Nephron (organoid): ENCODE data around the gene EEF1AKMT2.

Source experiments
- H3K27ac Mint-ChIP-seq, 3 experiments: 2 replicates each; pipeline ENCODE4 v1.8.0; 2020; ENCODE audit warnings: mixed read lengths in 3 of 3, mild to moderate bottlenecking in 2 of 3, moderate library complexity in 1 of 3
- H3K27me3 Mint-ChIP-seq: 2 replicates; pipeline ENCODE4 v1.8.0; 2021; ENCODE audit warnings: low read depth, mild to moderate bottlenecking, moderate library complexity, mixed read lengths
- H3K36me3 Mint-ChIP-seq: 2 replicates; pipeline ENCODE4 v1.8.0; 2020; ENCODE audit warnings: low read depth, mixed read lengths
- H3K4me1 Mint-ChIP-seq: 2 replicates; pipeline ENCODE4 v1.8.0; 2020; ENCODE audit warnings: mixed read lengths
- H3K4me3 Mint-ChIP-seq, 3 experiments: 2 replicates each; pipeline ENCODE4 v1.8.0; 2020; ENCODE audit warnings: mild to moderate bottlenecking in 3 of 3, mixed read lengths in 3 of 3, moderate library complexity in 2 of 3
- H3K9me3 Mint-ChIP-seq: 2 replicates; pipeline ENCODE4 v1.8.0; 2020; ENCODE audit warnings: mixed read lengths
- TF ChIP-seq, protein P1 (sequence below), 3 experiments: fragments of 200-600 bp; sonication (generic); IDR thresholded peaks; one replicate each; pipeline ENCODE4 v1.5.0; 2021; ENCODE audit warnings: antibody characterized with exemption in 3 of 3; ENCODE audit not compliant: unreplicated experiment in 3 of 3

The EEF1AKMT2 gene

DNA sequence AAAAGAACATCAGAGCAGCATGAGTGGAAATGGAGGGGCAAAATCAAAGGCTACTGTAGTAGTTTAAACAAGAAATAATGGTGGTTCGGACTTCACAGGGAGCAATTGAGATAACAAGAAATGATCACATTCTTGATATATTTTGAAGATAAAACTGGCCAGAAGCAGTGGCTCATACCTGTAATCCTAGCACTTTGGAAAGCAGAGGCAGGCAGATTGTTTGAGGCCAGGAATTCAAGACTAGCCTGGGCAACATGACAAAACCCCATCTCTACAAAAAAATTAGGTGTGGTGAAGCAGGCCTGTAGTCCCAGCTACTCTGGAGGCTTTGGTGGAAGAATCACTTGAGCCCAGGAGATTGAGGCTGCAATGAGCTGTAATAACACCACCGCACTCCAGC lies 22.9 kb downstream of the EEF1AKMT2 start:
- H3K27ac Mint-ChIP-seq, result no peak overlapping the region
- no peak overlapping the region for H3K4me3 Mint-ChIP-seq
- peaks cover 8% of the 10 kb centered on the region for H3K9me3 Mint-ChIP-seq
- no peaks in the 10 kb centered on the region for H3K27me3 Mint-ChIP-seq
- TF ChIP-seq, protein P1, sequence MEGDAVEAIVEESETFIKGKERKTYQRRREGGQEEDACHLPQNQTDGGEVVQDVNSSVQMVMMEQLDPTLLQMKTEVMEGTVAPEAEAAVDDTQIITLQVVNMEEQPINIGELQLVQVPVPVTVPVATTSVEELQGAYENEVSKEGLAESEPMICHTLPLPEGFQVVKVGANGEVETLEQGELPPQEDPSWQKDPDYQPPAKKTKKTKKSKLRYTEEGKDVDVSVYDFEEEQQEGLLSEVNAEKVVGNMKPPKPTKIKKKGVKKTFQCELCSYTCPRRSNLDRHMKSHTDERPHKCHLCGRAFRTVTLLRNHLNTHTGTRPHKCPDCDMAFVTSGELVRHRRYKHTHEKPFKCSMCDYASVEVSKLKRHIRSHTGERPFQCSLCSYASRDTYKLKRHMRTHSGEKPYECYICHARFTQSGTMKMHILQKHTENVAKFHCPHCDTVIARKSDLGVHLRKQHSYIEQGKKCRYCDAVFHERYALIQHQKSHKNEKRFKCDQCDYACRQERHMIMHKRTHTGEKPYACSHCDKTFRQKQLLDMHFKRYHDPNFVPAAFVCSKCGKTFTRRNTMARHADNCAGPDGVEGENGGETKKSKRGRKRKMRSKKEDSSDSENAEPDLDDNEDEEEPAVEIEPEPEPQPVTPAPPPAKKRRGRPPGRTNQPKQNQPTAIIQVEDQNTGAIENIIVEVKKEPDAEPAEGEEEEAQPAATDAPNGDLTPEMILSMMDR (IDR thresholded peaks at IDR 0.05; ENCODE audit: unreplicated experiment in 3 of 3), result no peak
- no peaks in the 10 kb centered on the region for H3K4me1 Mint-ChIP-seq
- H3K36me3 Mint-ChIP-seq, result peaks cover 63% of the 10 kb centered on the region

DNA sequence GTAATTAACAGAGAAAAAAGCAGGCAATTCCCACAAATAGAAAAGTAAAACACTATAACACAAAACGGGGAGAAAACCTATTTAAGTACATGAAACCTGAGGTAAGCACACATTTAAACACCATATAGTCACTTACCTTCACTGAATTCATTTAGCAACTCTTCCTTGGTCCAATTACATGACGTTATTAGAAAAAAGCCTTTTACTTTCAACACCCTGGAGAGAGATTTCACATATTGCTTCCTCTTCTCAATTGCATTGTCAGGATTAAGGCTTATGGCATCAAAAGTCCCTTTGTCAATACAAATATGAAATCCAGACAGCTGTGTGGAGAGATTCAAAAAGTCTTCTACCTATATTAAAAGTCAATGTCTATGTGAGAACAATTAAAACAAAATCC lies 26.4 kb downstream of the EEF1AKMT2 start:
- H3K36me3 Mint-ChIP-seq, result peaks cover 41% of the 10 kb centered on the region
- TF ChIP-seq, protein P1 (IDR thresholded peaks at IDR 0.05; ENCODE audit: unreplicated experiment in 3 of 3), result no peak
- no peak overlapping the region for H3K4me3 Mint-ChIP-seq
- no peak overlapping the region for H3K27ac Mint-ChIP-seq
- H3K27me3 Mint-ChIP-seq, result no peaks in the 10 kb centered on the region
- H3K9me3 Mint-ChIP-seq, result peaks cover 2% of the 10 kb centered on the region
- H3K4me1 Mint-ChIP-seq, result no peaks in the 10 kb centered on the region

DNA sequence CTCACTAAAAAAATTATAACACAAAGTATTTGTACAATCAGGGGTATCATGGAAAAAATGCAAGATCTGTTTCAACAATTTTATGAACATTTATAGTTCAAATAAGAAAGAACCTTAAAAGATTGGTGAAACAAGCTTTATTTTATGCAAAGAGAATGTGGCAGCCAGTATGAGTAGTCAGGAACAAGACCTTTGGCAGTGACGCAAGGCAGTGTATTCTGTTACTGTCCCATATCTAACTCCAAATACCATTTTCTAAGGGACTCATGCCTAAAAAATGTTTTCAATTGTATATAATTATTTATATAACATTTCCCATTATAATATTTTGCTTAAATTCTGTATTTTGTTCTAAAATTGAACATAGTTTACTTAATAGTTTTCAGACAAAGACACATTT lies 28.4 kb downstream of the EEF1AKMT2 start:
- Mint-ChIP-seq H3K9me3 (no peaks in the 10 kb centered on the region), H3K4me3 (no peak overlapping the region), H3K27ac (no peak overlapping the region), H3K4me1 (no peaks in the 10 kb centered on the region), H3K36me3 (peaks cover 41% of the 10 kb centered on the region), H3K27me3 (no peaks in the 10 kb centered on the region)
- TF ChIP-seq, protein P1 (IDR thresholded peaks at IDR 0.05; ENCODE audit: unreplicated experiment in 3 of 3), result no peak

DNA sequence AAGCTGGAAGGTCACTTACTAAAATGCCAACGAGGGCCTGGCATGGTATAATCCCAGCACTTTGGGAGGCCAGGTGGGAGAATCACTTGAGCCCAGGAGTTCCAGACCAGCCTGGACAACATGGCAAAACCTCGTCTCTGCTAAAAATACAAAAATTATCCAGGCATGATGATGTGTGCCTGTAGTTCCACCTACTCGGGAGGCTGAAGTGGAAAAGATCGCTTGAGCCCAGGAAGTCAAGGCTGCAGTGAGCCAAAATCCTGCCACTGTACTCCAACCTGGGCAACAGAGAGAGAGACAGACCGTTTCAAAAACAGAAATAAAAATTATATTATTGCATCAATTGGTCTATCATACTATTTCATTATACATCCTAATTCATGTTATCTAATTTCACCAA lies 29.4 kb downstream of the EEF1AKMT2 start:
- H3K4me1 Mint-ChIP-seq, result peaks cover under 1% of the 10 kb centered on the region
- H3K9me3 Mint-ChIP-seq, result no peaks in the 10 kb centered on the region
- H3K27ac Mint-ChIP-seq, result no peak overlapping the region
- H3K36me3 Mint-ChIP-seq, result peaks cover 37% of the 10 kb centered on the region
- TF ChIP-seq, protein P1 (IDR thresholded peaks at IDR 0.05; ENCODE audit: unreplicated experiment in 3 of 3), result no peak
- H3K4me3 Mint-ChIP-seq, result no peak overlapping the region
- no peaks in the 10 kb centered on the region for H3K27me3 Mint-ChIP-seq

DNA sequence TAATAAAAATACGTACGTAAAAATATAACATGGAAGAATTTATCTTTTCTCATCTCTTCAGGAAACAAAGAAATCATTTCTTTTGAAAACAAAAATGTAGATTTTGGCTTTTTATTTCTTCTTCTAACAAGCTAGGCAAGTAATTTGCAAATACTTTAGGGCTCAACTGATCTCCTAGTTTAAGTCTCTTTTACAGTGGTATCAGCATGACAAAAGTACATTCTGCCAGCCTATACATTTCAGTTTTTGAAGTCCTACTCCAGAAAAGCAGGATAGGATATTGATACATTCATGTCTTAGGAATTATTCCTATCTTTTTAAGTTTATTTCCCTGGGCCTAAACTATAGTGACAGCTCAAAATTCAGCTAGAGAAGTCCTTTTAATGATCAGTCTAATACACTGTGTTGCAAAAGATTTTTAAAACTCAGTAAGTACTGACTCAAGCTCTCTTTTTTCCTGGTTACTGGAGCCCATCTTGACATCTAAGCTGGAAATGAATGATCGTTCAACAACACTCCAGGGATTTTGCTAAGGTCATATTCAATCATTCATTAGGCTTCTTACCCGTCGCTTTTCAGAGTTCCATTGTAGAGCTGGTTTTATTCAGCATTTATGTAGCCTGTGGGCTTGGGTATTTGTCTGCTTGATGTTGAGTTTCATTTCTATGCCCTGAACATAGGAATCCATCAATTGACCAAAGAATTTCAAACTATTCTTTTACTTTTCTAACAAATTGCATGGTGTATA lies 35.4 kb downstream of the EEF1AKMT2 start:
- Mint-ChIP-seq H3K4me3 (no peak overlapping the region), H3K27me3 (no peaks in the 10 kb centered on the region), H3K4me1 (peaks cover 6% of the 10 kb centered on the region), H3K36me3 (peaks cover 41% of the 10 kb centered on the region), H3K9me3 (no peaks in the 10 kb centered on the region), H3K27ac (peak overlapping the region in 1 of 3 experiments; percentile 7)
- TF ChIP-seq, protein P1 (IDR thresholded peaks at IDR 0.05; ENCODE audit: unreplicated experiment in 3 of 3), result no peak

DNA sequence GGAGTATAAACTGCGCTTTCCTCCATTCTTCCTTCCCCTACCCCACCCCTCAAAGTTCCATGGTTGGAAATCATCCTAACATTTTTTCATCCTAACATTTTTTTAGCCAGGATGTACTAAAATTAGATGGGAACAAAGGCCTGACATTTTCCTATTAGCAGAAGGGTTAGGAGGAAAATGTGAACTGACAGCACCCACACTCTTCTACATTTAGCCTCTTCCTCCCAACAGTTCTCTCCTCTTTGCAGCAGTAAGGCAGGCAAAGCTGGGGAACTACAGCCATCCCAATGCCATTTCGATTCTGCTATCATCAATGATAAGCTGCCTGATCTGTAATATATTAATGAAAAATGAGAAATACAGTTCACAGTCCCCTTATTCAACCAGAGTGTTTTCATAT lies 36.1 kb downstream of the EEF1AKMT2 start:
- H3K4me1 Mint-ChIP-seq, result peaks cover 6% of the 10 kb centered on the region
- TF ChIP-seq, protein P1 (IDR thresholded peaks at IDR 0.05; ENCODE audit: unreplicated experiment in 3 of 3), result no peak
- no peaks in the 10 kb centered on the region for H3K27me3 Mint-ChIP-seq
- no peak overlapping the region for H3K27ac Mint-ChIP-seq
- H3K4me3 Mint-ChIP-seq, result no peak overlapping the region
- H3K36me3 Mint-ChIP-seq, result peaks cover 38% of the 10 kb centered on the region
- no peaks in the 10 kb centered on the region for H3K9me3 Mint-ChIP-seq
